Stimulated activated CD4-positive, alpha-beta T cell treated with anti-CD3 and anti-CD28 coated beads, Interleukin-15, amount 100 ng/mL, for 48 hours (primary cell): ENCODE measurements around the gene LHX5.
"Not testable (repeated sequence)": the region's sequence is repeated elsewhere in the genome, so short reads cannot be mapped to it uniquely, and the experiment has no call there.

Experiments used
- DNase-seq, 2 donors: peaks; one replicate each; pipeline ENCODE4 v3.0.0-alpha.2; 2020; ENCODE audit warnings: low read depth in 2 of 2

The LHX5 gene

DNA sequence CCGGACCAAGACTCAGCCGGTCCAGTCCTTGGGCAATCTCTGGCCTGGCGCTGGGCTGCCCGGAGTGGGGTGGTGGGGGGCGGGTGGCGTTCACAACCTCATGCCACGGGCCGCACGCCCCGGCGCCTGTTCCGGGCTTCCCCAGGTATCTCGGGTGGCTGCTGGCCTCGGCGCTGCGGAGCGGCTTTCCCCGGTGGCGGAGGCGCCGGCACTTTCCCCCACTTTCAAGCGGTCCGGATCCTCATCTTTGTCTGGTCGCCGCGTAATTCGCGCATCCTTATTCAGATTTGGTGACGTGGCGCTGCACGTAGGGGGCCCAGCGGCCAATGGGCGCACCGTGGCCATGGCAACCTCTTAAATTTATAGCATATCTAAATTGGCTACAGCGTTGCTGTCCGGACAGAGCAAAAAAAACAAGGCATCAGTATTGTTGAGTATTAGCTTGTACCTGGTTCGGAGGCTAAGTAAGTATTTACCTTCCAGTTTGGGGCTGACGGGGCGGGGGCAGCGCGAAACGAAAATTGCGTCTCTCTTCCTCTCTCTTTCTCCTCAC, at the start of gene LHX5:
LHX5 (minus strand) TSS at position 253 of the 553 bp plus-strand sequence. CDS start 373 bp downstream, outside the sequence.
- no peak for DNase-seq

DNA sequence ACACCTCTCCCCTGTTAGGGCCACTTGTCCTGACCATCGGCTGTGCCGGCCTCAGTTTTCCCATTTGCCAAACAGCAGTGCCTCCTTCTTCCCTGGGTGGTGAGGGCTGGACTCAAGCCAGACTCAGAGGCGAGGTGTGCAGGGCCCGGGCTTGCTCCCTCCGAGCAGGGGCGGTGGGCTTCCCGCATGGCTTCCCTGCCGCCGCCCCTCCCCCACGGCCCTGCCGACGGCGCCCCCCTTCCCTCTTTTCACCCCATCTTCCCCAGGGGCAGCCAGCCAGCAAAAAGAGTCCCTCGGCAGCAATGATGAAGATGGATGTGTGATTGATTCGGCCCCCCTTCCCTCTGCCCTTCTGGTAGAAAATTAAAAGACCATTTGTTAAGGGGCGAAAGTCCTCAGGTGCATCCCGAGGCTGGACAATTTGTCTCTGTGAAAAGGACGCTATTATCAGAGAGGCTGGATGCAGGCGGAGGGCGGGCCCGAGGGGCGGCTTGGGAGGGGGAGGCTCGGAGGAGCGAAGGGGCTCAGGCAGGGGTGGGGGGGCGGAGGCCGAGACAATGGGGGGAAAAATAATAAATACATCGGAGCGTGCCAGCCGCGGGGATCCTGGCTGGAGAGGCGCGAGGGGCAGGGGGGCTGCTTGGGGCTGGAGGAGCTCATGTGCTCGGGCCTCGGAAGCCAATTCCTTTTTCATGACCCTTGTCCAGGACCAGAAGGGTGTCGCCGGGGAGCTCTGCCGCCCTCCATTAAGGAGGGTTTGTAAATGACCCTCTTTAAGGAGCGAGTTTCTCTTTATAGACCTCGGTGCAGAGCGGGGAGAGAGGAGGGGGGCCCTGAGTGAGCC, 48.0 kb upstream of the LHX5 start:
- DNase-seq = no peak

- no peak for DNase-seq
Observed at GRCh38 chr12:113515082-113515856, 43.6 kb upstream of the LHX5 start.

DNA sequence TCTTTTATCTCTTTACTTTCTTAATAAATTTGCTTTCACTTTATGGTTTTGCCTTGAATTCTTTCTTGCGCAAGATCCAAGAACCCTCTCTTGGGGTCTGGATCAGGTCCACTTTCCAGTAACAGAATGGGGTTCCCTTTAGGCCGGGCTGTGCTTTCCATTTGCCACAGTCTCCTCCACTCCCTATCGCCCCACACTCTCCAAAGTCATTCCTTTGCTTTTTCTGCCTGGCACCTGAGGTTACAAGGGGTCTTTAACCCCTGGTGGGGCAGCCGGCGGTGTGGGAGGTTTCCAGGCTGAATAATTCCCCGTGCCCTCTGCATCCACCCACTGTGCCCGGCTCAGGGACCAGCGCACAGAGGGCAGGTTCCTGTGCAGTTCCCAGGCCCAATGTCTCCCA, 42.9 kb upstream of the LHX5 start:
- no peak for DNase-seq

DNA sequence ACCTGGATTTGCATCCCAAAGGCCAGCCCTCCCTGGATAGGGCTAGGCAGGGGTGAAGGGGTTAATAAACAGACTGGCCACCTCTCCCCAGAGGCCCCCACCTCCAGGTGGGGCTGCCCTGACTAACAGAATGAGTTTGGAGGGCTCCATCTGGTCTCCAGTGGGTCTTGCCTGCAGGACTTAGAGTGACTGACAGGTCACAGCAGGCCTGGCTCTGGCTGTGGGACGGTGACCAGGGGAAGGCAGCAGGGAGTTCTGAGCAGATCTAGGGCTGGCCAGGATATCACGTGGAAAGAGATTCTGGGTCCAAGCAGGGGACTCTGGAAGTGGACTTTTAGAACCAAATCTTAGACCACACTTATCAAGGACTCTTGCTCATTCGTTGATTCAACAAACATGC, 40.9 kb upstream of the LHX5 start:
- no peak for DNase-seq

DNA sequence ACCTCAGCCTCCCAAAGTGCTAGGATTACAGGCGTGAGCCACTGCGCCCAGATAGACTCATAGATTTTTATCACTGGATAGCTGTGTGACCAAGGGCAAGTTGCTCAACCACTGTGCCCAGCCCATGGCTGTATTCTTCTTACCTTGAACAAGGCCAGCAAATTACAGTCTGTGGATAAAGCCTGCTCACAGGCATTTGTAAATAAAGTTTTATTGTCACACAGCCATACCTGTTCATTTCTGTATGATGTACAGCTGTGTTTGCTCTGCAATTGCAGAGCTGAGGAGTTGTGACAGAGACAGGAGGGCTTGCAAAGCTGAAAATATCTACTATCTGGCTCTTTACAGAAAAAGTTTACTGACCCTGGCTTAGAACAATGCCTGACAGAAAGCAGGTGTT, 35.2 kb upstream of the LHX5 start:
- no peak for DNase-seq

GRCh38 chr12:113505941-113506340, 34.3 kb upstream of the LHX5 start:
- DNase-seq = no peak

GRCh38 chr12:113504917-113505316, 33.2 kb upstream of the LHX5 start:
- no peak for DNase-seq

- DNase-seq = no peak
Observed at GRCh38 chr12:113500782-113501311, 29.2 kb upstream of the LHX5 start.

- no peak for DNase-seq
Observed at GRCh38 chr12:113500306-113500675, 28.6 kb upstream of the LHX5 start.

DNA sequence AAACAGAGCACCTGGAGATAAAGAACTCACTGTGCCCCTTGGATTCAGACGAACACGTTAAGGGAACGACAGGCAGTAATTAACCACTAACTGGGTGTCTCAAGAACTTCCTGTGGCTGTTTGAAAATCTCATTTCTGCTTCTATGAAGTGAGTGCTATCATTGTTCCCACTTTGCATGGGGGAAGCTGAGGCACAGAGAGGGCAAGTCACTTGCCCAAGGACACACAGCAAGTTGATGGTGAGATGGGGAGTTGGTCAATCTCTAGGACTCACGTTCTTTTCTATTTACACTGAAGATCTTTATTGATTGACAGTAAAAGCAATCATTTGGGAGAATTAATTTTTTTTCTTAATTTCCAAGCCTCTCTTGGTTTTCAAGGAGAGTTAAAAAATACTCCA, 26.8 kb upstream of the LHX5 start:
- no peak for DNase-seq

DNA sequence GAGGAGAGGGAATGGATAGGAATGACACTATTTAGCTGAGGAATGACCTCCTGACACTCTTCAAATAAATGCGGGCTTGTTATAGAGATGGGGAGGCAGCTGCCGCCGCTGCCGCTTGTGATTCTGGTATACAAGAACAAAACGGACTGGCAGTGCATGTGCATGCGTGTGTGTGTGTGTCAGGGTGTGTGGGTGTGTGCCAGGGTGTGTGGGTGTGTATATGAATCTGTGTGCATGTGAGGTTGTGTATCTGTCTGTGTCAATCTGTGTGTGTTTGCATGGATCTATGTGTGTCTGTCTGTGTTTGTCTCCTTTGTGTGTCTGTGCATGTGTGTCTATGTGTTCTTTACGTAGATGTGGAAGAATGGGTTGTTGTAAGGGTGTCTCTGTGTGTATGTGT, 26.0 kb upstream of the LHX5 start:
- DNase-seq = no peak

DNA sequence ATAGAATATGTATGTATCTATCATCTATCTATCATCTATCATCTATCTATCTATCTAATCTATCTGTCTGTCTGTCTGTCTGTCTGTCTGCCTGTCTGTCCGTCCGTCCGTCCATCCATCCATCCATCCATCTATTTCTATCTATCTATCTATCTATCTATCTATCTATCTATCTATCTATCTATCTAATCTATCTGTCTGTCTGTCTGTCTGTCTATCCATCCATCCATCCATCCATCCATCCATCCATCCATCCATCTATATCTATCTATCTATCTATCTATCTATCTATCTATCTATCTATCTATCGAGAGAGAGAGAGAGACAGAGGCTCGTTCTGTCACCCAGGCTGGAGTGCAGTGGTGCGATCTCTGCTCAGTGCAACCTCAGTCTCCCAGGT, 24.3 kb upstream of the LHX5 start:
- not testable (repeated sequence) for DNase-seq

- DNase-seq = no peak
Observed at GRCh38 chr12:113488322-113488721, 16.7 kb upstream of the LHX5 start.

DNA sequence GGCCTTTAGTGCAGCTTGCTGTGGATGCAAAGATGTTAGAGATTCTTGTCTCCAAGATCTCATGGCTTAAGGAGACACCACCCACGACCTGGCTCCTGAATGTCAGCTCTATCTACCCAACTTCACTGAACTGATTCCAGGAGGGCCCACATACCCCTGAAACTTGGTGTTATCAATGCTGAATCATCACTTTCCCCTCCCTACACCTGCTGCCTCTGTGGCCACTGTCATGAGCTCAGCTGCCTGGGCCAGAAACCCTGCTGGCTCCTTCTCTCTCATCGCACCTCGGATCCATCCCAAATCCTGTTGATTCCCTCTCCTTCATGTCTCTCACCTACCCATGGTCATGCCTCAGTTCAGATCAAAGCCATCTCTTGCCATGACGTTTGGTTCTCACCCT, 15.1 kb upstream of the LHX5 start:
- DNase-seq = no peak

- DNase-seq = no peak
Observed at GRCh38 chr12:113485330-113485729, 13.7 kb upstream of the LHX5 start.

DNA sequence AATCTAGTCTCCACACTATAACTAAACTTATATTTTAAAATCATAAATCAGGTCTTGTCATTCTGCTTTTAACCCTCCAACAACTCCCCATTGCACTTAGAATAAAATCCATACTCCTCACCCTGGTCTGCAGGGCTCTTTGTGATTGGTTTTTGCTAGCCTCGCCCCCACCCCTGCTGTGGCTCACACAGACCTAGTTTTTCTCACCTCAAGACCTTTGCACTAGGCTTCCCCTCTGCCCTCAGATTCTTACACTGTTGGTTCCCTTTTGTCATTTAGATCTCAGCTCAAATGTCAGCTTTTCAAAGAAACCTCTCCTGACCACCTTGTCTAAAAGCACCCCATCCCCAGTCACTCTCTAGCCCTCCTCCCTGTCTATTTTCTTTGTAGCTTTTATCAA, 10.7 kb upstream of the LHX5 start:
- no peak for DNase-seq

DNA sequence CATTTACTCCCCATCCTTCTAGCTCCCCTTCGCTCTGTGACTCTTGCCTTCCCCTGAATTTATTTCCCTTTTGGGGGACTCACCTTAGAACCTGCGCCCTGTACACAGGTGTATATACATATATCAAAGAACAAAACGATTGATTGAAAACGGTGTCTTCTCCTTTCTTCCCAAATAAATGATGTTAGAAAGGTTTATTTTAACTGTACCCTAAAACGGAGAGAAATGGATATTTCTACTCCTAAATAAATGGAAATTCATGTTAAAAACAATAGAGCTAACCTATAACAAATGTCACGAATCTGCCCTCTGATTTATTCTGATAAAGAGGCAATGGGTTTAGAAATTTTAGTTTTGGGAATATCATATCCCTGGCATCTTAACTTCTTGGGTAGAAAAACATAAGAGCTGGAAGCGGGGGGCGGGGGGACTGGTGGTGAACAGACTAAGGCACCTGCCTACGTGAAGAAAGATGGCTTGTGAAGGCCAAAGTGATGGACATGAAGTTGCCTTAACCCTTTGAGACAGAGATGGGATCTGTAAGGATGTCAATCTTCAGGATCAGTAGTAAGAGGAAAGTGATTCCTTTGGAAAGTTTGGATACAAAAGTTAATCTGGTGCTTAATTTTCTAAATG, 8.8 kb upstream of the LHX5 start:
- DNase-seq = no peak

DNA sequence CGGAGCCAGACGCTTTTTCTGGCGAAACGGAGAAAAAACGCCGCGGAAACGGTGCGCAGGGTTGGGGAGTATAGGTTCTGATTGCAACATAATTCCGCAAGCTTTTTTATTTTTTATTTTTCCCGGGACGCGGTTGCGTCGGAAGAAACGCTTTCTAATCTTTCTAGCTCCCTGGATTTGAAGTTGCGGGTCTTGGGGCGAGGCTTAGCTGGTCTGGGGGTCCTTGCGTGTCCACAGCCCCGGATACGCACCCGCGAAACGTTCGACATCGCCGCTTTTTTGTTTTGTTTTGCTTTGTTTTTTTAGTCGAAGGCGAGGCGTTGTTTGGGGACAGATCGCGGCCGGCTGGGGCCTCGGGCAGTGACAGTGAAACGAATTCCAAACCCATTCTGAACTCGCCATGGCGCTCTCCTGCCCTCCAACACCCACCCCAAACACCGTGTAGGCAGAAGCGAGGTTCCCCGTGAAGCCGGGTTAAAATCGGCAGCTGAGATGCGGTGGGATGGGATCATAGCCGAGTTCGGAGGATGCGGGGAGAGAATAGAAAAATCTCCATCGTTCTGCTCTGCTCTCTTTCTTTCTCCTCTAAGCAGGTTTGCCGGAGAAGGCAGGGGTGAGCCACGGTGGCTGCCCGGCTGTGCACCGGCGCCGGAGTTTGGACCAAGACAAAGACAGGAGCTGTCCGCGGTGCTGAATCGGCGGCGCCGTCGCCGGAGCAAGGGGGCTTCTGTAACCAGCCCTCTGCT, 8.1 kb upstream of the LHX5 start:
- DNase-seq = no peak

DNA sequence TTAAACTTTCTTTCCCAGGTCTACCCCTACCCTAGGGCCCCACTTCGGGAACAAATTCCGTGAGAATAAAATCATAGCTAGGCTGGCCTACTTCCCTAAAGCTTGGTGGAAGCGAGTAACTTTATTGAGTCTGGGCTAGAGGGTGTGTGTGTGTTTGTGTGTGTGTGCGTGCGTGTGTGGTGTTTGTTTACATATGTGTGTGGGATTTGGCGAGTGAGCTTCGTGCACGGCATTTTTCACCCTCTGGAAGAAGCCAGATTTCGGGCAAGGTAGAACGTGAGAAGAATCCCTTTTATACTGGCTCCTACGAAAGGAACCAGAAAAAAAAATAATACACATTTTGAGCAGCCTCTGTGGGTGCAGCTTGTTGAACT, 7.5 kb upstream of the LHX5 start:
- DNase-seq = no peak

DNA sequence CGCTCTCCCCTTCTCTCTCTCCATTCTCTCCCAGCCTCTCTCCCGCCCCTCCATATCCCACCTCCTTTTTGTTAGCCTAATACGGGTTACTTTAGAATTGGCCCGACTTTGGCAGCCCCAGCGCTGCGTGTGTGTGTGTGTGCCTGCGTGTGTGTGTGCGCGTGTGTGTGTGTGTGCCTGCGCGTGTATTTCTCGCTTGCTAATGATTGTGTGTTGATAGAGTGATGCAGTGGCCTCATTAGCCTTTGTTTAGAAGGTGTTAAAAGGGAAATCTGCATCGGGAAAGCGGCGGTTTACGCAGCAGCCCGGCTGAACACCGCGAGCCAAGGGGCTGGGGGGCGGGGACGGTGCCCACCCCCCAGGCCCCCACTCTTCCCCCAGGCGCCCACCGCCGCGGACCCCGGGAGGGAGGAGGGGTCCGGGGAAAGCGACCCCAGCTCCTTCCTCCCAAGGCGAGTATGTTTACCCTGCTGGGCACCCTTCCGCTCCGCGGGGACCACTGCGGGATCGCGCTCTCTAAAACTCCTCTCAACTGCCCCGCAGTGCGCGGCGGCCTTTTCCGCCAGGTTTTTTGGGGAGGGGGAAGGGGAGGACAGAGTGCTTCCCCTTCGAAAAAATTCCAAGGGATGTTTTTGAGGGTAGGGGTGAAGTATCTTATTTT, 6.8 kb upstream of the LHX5 start:
- no peak for DNase-seq
